ENCODE measurements around the gene GAPT. TPM values are rescaled to one million over a fixed set of nuclear protein-coding genes. Genes with fewer than 3 reads are reported as not detected.
A peak's percentile ranks its signal among the peaks of the same experiment; 100 is the strongest.

The GAPT gene
- total and polyA plus RNA-seq, 10 donors = 19.3 to 56.0 (median 34.2) TPM

- 60 to 82% (median 64%) methylated on average over 3 of the region's 3 CpGs for WGBS, 5 donors
- intact Hi-C loops (cut with DNase I; ENCODE audit: low total_unique reads) = loop anchor here (5.0 to 10.0 kb wide), 4 partner anchors 685 to 1165 kb away; no protein-coding TSS in a partner anchor
- Histone ChIP-seq H3K4me3 (no peak overlapping the region), H3K27ac (peak overlapping the region in 5 of 8 donors; percentile 7 to 99 (median 29)), H3K36me3 (peaks cover 0 to 8% (median 1%) of the 10 kb centered on the region in 6 donors), H3K4me1 (peaks cover 0 to 37% (median 15%) of the 10 kb centered on the region in 6 donors), H3K27me3 (replicated peaks in 1 of 7) (peaks cover 0 to 20% (median 0%) of the 10 kb centered on the region in 7 donors), H3K9me3 (no peaks in the 10 kb centered on the region)
- TF ChIP-seq POLR2A (IDR thresholded peaks at IDR 0.05) (no peak), POLR2AphosphoS5 (IDR thresholded peaks at IDR 0.05) (no peak)
- TF ChIP-seq, protein P1, sequence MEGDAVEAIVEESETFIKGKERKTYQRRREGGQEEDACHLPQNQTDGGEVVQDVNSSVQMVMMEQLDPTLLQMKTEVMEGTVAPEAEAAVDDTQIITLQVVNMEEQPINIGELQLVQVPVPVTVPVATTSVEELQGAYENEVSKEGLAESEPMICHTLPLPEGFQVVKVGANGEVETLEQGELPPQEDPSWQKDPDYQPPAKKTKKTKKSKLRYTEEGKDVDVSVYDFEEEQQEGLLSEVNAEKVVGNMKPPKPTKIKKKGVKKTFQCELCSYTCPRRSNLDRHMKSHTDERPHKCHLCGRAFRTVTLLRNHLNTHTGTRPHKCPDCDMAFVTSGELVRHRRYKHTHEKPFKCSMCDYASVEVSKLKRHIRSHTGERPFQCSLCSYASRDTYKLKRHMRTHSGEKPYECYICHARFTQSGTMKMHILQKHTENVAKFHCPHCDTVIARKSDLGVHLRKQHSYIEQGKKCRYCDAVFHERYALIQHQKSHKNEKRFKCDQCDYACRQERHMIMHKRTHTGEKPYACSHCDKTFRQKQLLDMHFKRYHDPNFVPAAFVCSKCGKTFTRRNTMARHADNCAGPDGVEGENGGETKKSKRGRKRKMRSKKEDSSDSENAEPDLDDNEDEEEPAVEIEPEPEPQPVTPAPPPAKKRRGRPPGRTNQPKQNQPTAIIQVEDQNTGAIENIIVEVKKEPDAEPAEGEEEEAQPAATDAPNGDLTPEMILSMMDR (IDR thresholded peaks at IDR 0.05 in 8 of 11, conservative IDR thresholded peaks at IDR 0.05 in 3 of 11) = no peak
- no peak for DNase-seq
These were observed 29.1 kb upstream of the GAPT start for GRCh38 chr5:58462154-58462553.

DNA sequence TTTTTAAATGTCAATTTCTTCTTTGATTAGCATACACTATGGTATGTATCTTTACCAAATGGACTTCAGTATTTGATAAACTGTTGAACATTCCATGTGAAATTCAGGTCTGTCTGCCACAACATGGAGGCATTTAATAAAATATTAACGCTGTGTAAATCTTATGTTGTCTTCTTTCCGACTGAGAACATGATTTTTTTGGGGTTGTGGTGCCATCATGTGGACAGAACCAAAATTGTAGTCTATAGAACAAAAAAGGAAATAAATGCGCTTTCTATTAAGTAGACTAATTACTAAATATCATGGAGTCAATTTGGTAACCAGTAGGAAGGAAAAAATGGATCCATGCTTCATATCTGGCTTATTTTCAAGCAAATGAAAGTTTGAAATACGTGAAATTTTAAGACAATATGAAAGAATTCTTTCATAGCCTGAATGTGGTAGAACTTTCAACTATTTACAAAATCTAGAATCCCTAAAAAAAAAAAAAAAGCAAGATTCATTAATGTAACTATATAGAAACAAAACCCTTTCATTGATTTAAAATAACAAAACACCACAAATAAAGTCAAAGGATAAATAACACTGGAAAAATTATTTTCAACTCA, 28.5 kb upstream of the GAPT start:
- peaks cover 0 to 3% (median 0%) of the 10 kb centered on the region in 6 donors for H3K36me3 ChIP-seq
- TF ChIP-seq POLR2AphosphoS5 (IDR thresholded peaks at IDR 0.05) = no peak
- TF ChIP-seq, protein P1 (IDR thresholded peaks at IDR 0.05 in 8 of 11, conservative IDR thresholded peaks at IDR 0.05 in 3 of 11) = peak; percentile 39 to 80 (median 64)
- no peak for TF ChIP-seq POLR2A (IDR thresholded peaks at IDR 0.05)
- peaks cover 0 to 20% (median 0%) of the 10 kb centered on the region in 7 donors for H3K27me3 ChIP-seq (replicated peaks in 1 of 7)
- H3K4me1 ChIP-seq = peaks cover 0 to 37% (median 15%) of the 10 kb centered on the region in 6 donors
- 7 to 32% (median 9%) methylated on average over 4 of the region's 4 CpGs for WGBS, 5 donors
- intact Hi-C loops (cut with DNase I; ENCODE audit: low total_unique reads) = loop anchor here (5.0 to 10.0 kb wide), 4 partner anchors 685 to 1165 kb away; no protein-coding TSS in a partner anchor
- no peaks in the 10 kb centered on the region for H3K9me3 ChIP-seq
- peak overlapping the region in 5 of 8 donors; percentile 7 to 99 (median 29) for H3K27ac ChIP-seq
- no peak overlapping the region for H3K4me3 ChIP-seq
- DNase-seq = no peak

GRCh38 chr5:58466939-58467338, 24.3 kb upstream of the GAPT start:
- WGBS, 5 donors = 38 to 46% (median 43%) methylated on average over 4 of the region's 4 CpGs
- Histone ChIP-seq H3K9me3 (no peaks in the 10 kb centered on the region), H3K4me3 (no peak overlapping the region), H3K36me3 (no peaks in the 10 kb centered on the region), H3K27ac (no peak overlapping the region), H3K27me3 (replicated peaks in 1 of 7) (no peaks in the 10 kb centered on the region), H3K4me1 (peaks cover 0 to 18% (median 5%) of the 10 kb centered on the region in 6 donors)
- DNase-seq = no peak
- intact Hi-C loops (cut with DNase I; ENCODE audit: low total_unique reads) = loop anchor here (10.0 kb wide), 1 partner anchor 812 kb away; no protein-coding TSS in a partner anchor
- TF ChIP-seq POLR2A (IDR thresholded peaks at IDR 0.05) (no peak), POLR2AphosphoS5 (IDR thresholded peaks at IDR 0.05) (no peak)
- TF ChIP-seq, protein P1 (IDR thresholded peaks at IDR 0.05 in 8 of 11, conservative IDR thresholded peaks at IDR 0.05 in 3 of 11) = no peak

GRCh38 chr5:58469896-58470295, 21.3 kb upstream of the GAPT start:
- no peak for TF ChIP-seq POLR2A (IDR thresholded peaks at IDR 0.05)
- TF ChIP-seq POLR2AphosphoS5 (IDR thresholded peaks at IDR 0.05) = no peak
- Histone ChIP-seq H3K36me3 (no peaks in the 10 kb centered on the region), H3K9me3 (peaks cover 0 to 6% (median under 1%) of the 10 kb centered on the region in 8 donors), H3K4me3 (no peak overlapping the region), H3K4me1 (peaks cover 0 to 8% (median 0%) of the 10 kb centered on the region in 6 donors), H3K27ac (no peak overlapping the region), H3K27me3 (replicated peaks in 1 of 7) (no peaks in the 10 kb centered on the region)
- 30 to 45% (median 42%) methylated on average over 2 of the region's 2 CpGs for WGBS, 5 donors
- no peak for DNase-seq
- intact Hi-C loops (cut with DNase I; ENCODE audit: low total_unique reads) = loop anchor here (10.0 kb wide), 1 partner anchor 815 kb away; no protein-coding TSS in a partner anchor

All from spleen (tissue), 11 donors.